HCT116 (cell line): ENCODE results near the gene CPEB3. TPM values are rescaled to one million over a fixed set of nuclear protein-coding genes. Genes with fewer than 3 reads are reported as not detected.

ENCODE experiments used
- ATAC-seq: fragments of 200-7000 bp; cut with Tn5 transposase; 2 replicates; pipeline ENCODE4 v1.9.1; 2020; ENCODE audit warnings: mild to moderate bottlenecking, moderate library complexity
- BruUV-seq: library from RNA; stranded (reverse); fragments of 400-500 nt; replicated peaks from 2 replicates; lab custom pipeline; 2021; lab: Mats Ljungman, UMichigan
- CTCF ChIA-PET: fragments of 300-600 bp; sonication (Branson Sonifier 250); formaldehyde crosslinking; loops from one replicate; lab custom pipeline; 2021; ENCODE audit warnings: antibody characterized with exemption; lab: Charles Lee
- POLR2A ChIA-PET: fragments of 300-600, 350-600 bp; sonication (Branson Sonifier 250); formaldehyde crosslinking; loops from one replicate; lab custom pipeline; 2021; ENCODE audit warnings: antibody characterized with exemption; lab: Charles Lee
- RAD21 ChIA-PET, 2 experiments: fragments of 300-600 bp; sonication (Branson Sonifier 250); formaldehyde crosslinking; loops; one replicate each; lab custom pipeline; 2023; ENCODE audit warnings: low total read pairs in 2 of 2; ENCODE audit not compliant: uncharacterized antibody in 2 of 2, unreplicated experiment in 2 of 2, low non-redundant PET in 1 of 2; lab: Charles Lee
- DNase-seq: peaks from one replicate; pipeline ENCODE4 v3.0.0-alpha.2; 2010; ENCODE audit warnings: low read depth, low spot score
- H2AFZ ChIP-seq: fragments of 200-600 bp; shearing (Covaris generic), sonication (generic); 2 replicates; pipeline ENCODE4 v1.6.1; 2017; ENCODE audit warnings: low read depth, mixed run types, mixed read lengths, antibody characterized with exemption, low read length; ENCODE audit not compliant: poor library complexity, severe bottlenecking
- H3K27ac ChIP-seq: 2 replicates; pipeline ENCODE4 v1.5.1; 2012; ENCODE audit warnings: low read depth, low read length
- H3K27me3 ChIP-seq: fragments of 200-600 bp; sonication (generic); 2 replicates; pipeline ENCODE4 v1.6.1; 2016; ENCODE audit warnings: mixed run types, low read length, mixed read lengths; ENCODE audit not compliant: insufficient read depth
- H3K36me3 ChIP-seq, 2 experiments: fragments of 200-500 bp in 1 of 2; fragments of 200-600 bp in 1 of 2; sonication (Bioruptor generic) in 1 of 2; sonication (generic) in 1 of 2; 2 replicates each; pipeline versions ENCODE4 v1.5.1 to v1.6.1; 2014 to 2016; ENCODE audit warnings: low read length in 2 of 2, inconsistent platforms in 1 of 2, mixed read lengths in 1 of 2, mixed run types in 1 of 2; ENCODE audit not compliant: insufficient read depth in 2 of 2, control insufficient read depth in 1 of 2
- H3K4me1 ChIP-seq, 2 experiments: fragments of 200-600 bp in 1 of 2; sonication (generic) in 1 of 2; 2 replicates each; pipeline versions ENCODE4 v1.5.1 to v1.6.1; 2012 to 2017; ENCODE audit warnings: low read length in 2 of 2, inconsistent platforms in 1 of 2, mild to moderate bottlenecking in 1 of 2, mixed read lengths in 1 of 2, mixed run types in 1 of 2, moderate library complexity in 1 of 2; ENCODE audit not compliant: insufficient read depth in 2 of 2, control insufficient read depth in 1 of 2
- H3K4me2 ChIP-seq: fragments of 200-600 bp; sonication (generic); 2 replicates; pipeline ENCODE4 v1.6.1; 2017; ENCODE audit warnings: mixed run types, low read length, mixed read lengths
- H3K4me3 ChIP-seq, 2 experiments: fragments of 200-600 bp in 1 of 2; sonication (generic) in 1 of 2; replicated peaks in 1 of 2; 2 replicates each; pipeline ENCODE4 v1.5.1; 2011 to 2016; ENCODE audit warnings: low read length in 2 of 2, control low read depth in 1 of 2, low read depth in 1 of 2, mild to moderate bottlenecking in 1 of 2, mixed read lengths in 1 of 2, mixed run types in 1 of 2
- H3K79me2 ChIP-seq: fragments of 200-600 bp; sonication (generic); 2 replicates; pipeline ENCODE4 v1.6.1; 2017; ENCODE audit warnings: mild to moderate bottlenecking, mixed run types, low read length, moderate library complexity, mixed read lengths; ENCODE audit not compliant: insufficient read depth
- H3K9ac ChIP-seq: fragments of 200-600 bp; sonication (generic); 2 replicates; pipeline ENCODE4 v1.6.1; 2016; ENCODE audit warnings: low read length, mixed read lengths
- H3K9me2 ChIP-seq: fragments of 200-600 bp; sonication (generic), shearing (Covaris generic); 2 replicates; pipeline ENCODE4 v1.6.1; 2017; ENCODE audit warnings: mixed run types, mild to moderate bottlenecking, moderate library complexity; ENCODE audit not compliant: insufficient read depth
- H3K9me3 ChIP-seq, 2 experiments: fragments of 200-500 bp in 1 of 2; fragments of 200-600 bp in 1 of 2; sonication (Bioruptor generic) in 1 of 2; sonication (generic) in 1 of 2; 2 replicates each; pipeline ENCODE4 v1.6.1; 2014 to 2017; ENCODE audit warnings: low read length in 2 of 2, mixed read lengths in 2 of 2, inconsistent platforms in 1 of 2, low read depth in 1 of 2, mild to moderate bottlenecking in 1 of 2, mixed run types in 1 of 2, moderate library complexity in 1 of 2; ENCODE audit not compliant: control insufficient read depth in 1 of 2, insufficient read depth in 1 of 2
- H4K20me1 ChIP-seq: fragments of 200-600 bp; sonication (generic), shearing (Covaris generic); 2 replicates; pipeline ENCODE4 v1.6.1; 2017; ENCODE audit warnings: mixed run types, mild to moderate bottlenecking, moderate library complexity; ENCODE audit not compliant: insufficient read depth
- CEBPB ChIP-seq: IDR thresholded peaks from 2 replicates; pipeline ENCODE4 v1.6.1; 2012; ENCODE audit warnings: low read depth
- EGR1 ChIP-seq: IDR thresholded peaks from 2 replicates; pipeline ENCODE4 v1.6.1; 2012; ENCODE audit warnings: low read depth
- MAX ChIP-seq: IDR thresholded peaks from 2 replicates; pipeline ENCODE4 v1.6.1; 2012
- SIN3A ChIP-seq: IDR thresholded peaks from 2 replicates; pipeline ENCODE4 v1.6.1; 2012; ENCODE audit warnings: low read depth
- ZFX ChIP-seq: fragments of 450-650 bp; IDR thresholded peaks from 2 replicates; pipeline ENCODE4 v1.6.1; 2017
- ZNF274 ChIP-seq: fragments of 200-500 bp; sonication (Bioruptor generic); IDR thresholded peaks from 2 replicates; pipeline ENCODE4 v1.6.1; 2014; ENCODE audit warnings: mild to moderate bottlenecking, low read depth, low read length, inconsistent platforms
- intact Hi-C: fragments of 100-400 bp; cut with micrococcal nuclease; formaldehyde crosslinking; loops from 2 replicates; pipeline ENCODE4 v1.10.0; 2022
- total RNA-seq: library from RNA; stranded (reverse); gene quantifications from one replicate; pipeline ENCODE4 v1.2.1, GENCODE V29; 2021; ENCODE audit not compliant: unreplicated experiment

The CPEB3 gene
- total RNA-seq, 1 experiment from 2014 or later = 3.0 TPM

DNA sequence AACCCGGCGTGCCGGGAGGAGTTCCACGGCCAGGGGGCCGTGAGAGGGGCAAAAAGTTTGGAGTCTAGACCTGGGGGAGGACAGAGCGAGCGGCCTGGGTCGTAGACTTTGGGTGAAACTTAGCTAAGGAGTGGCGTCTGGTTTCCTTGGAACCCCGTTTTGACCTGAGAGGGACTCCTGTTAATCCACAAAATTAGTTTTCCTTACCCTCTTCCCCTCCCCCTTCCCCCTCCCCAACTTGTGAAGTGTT is 663 bp upstream of the CPEB3 start:
- Histone ChIP-seq H3K4me3 (peak overlapping the region; percentile 94 to 97), H3K9ac (peak overlapping the region; percentile 93), H3K27me3 (no peaks in the 10 kb centered on the region), H2AFZ (no peak overlapping the region), H3K4me2 (peak overlapping the region; percentile 94), H3K9me3 (no peaks in the 10 kb centered on the region), H4K20me1 (no peaks in the 10 kb centered on the region), H3K79me2 (peaks cover 58% of the 10 kb centered on the region), H3K4me1 (peaks cover 7 to 14% of the 10 kb centered on the region in 2 experiments), H3K27ac (peak overlapping the region; percentile 91), H3K9me2 (no peaks in the 10 kb centered on the region), H3K36me3 (peaks cover 4 to 9% of the 10 kb centered on the region in 2 experiments; a peak in 2 of 4 replicates)
- DNase-seq (no peak), ATAC-seq (no peak)
- ChIA-PET CTCF (interaction anchor here (1.0 to 2.0 kb wide), 6 partner anchors 13 to 204 kb away, joined by 3 to 6 read pairs (median 4); no protein-coding TSS in a partner anchor), POLR2A (interaction anchor here (0.7 to 0.8 kb wide), 2 partner anchors 22 to 71 kb away, joined by 3 read pairs; no protein-coding TSS in a partner anchor), RAD21 (interaction anchor here (0.8 to 1.7 kb wide), 2 partner anchors 75 to 204 kb away, joined by 3 to 4 read pairs; no protein-coding TSS in a partner anchor)
- TF ChIP-seq ZFX = peak; percentile 53; the same call in 1 of the 2 replicates
- TF ChIP-seq SIN3A = no peak
- intact Hi-C loops = loop anchor here (2.0 to 5.0 kb wide), 3 partner anchors 36 to 203 kb away; no protein-coding TSS in a partner anchor
- BruUV-seq = no TSS peak

DNA sequence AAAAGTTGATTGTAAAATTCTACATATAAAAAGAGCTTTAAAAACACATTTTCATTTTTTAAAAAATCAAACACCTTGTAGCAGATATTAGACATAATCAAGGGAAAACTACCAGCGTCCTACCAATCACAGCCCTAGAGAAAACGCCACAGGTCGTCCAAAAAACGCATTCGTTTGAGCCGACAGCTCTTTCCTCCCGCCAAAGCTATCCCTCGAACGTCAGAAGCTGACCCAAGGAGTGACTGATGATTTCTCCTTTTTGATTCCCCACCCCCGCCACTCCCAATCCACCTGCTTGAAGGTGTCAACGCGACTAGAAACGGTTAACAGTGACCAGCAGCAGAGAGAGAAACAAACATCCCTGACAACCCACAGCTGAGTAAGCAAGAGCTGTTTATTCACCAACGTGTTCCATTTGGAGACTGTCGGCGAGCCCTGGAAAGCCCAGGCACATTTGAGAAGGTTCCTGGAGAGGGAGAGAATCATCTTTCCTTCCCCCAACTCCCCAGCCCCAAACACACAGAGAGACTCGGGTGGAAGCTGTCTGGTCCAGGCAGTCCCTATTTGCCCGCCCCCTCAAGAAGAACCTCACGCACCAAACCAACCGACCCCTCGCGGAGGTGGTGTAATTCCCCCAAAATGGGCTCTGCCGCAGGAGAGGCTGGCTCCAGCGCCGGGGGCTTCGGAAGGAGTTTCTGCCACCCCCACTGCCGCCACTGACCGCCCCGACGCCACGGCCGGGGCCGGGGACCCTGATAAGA is 622 bp downstream of the CPEB3 start:
- H3K4me1 ChIP-seq = peaks cover 7 to 14% of the 10 kb centered on the region in 2 experiments
- no peaks in the 10 kb centered on the region for H3K9me3 ChIP-seq
- POLR2A ChIA-PET = interaction anchor here (0.6 to 0.7 kb wide), 3 partner anchors 41 to 102 kb away, joined by 3 to 4 read pairs (median 3); no protein-coding TSS in a partner anchor
- peak overlapping the region; percentile 77 for H2AFZ ChIP-seq
- peaks cover 45% of the 10 kb centered on the region for H3K79me2 ChIP-seq
- DNase-seq (peak; percentile 32), ATAC-seq (peak; percentile 21)
- H3K9me2 ChIP-seq = no peaks in the 10 kb centered on the region
- intact Hi-C loops = loop anchor here (1.0 to 5.0 kb wide), 4 partner anchors 37 to 201 kb away; no protein-coding TSS in a partner anchor
- no peaks in the 10 kb centered on the region for H4K20me1 ChIP-seq
- CTCF ChIA-PET = interaction anchor here (0.7 to 1.9 kb wide), 8 partner anchors 10 to 202 kb away, joined by 3 to 6 read pairs (median 4); no protein-coding TSS in a partner anchor
- peaks cover 4 to 9% of the 10 kb centered on the region in 2 experiments; a peak in 2 of 4 replicates for H3K36me3 ChIP-seq
- no peaks in the 10 kb centered on the region for H3K27me3 ChIP-seq
- TF ChIP-seq CEBPB (no peak), ZNF274 (no peak), MAX (peak; percentile 70), EGR1 (peak; percentile 24; the same call in 1 of the 2 replicates)
- H3K4me3 ChIP-seq = peak overlapping the region; percentile 94 to 97
- TSS peak; percentile 73 for BruUV-seq
- peak overlapping the region; percentile 94 for H3K4me2 ChIP-seq
- H3K9ac ChIP-seq = peak overlapping the region; percentile 93
- H3K27ac ChIP-seq = peak overlapping the region; percentile 91
- RAD21 ChIA-PET = interaction anchor here in 1 of 2 experiments (0.7 to 1.7 kb wide), 2 partner anchors 71 to 74 kb away, joined by 3 to 4 read pairs; no protein-coding TSS in a partner anchor
